PFSK-1 (cell line): ENCODE data around the gene MMEL1.

Experiments used
- FOXP2 ChIP-seq: optimal IDR thresholded peaks from 2 replicates; pipeline ENCODE3; 2011; ENCODE audit warnings: borderline replicate concordance, control low read depth, inconsistent platforms; ENCODE audit not compliant: insufficient read depth; ENCODE audit errors: extremely low read length, extremely low read depth
- POLR2AphosphoS5 ChIP-seq: IDR thresholded peaks from 2 replicates; pipeline ENCODE4 v1.6.1; 2012; ENCODE audit warnings: low read depth, mild to moderate bottlenecking, control low read depth, low read length, moderate library complexity
- SIN3A ChIP-seq: IDR thresholded peaks from 2 replicates; pipeline ENCODE4 v1.6.1; 2012; ENCODE audit warnings: mild to moderate bottlenecking, low read length, moderate library complexity, borderline replicate concordance; ENCODE audit not compliant: insufficient read depth
- TAF1 ChIP-seq: IDR thresholded peaks from 2 replicates; pipeline ENCODE4 v1.6.1; 2012; ENCODE audit warnings: low read length, control low read depth, borderline replicate concordance; ENCODE audit not compliant: insufficient read depth
- TF ChIP-seq, protein P1 (sequence below), 2 experiments: IDR thresholded peaks; 2 replicates each; pipeline versions ENCODE4 v1.6.1 to v1.8.0; 2011 to 2012; ENCODE audit warnings: low read depth in 2 of 2, low read length in 2 of 2, control low read depth in 1 of 2, inconsistent platforms in 1 of 2, mild to moderate bottlenecking in 1 of 2, moderate library complexity in 1 of 2; ENCODE audit not compliant: insufficient read depth in 1 of 2

Gene MMEL1

DNA sequence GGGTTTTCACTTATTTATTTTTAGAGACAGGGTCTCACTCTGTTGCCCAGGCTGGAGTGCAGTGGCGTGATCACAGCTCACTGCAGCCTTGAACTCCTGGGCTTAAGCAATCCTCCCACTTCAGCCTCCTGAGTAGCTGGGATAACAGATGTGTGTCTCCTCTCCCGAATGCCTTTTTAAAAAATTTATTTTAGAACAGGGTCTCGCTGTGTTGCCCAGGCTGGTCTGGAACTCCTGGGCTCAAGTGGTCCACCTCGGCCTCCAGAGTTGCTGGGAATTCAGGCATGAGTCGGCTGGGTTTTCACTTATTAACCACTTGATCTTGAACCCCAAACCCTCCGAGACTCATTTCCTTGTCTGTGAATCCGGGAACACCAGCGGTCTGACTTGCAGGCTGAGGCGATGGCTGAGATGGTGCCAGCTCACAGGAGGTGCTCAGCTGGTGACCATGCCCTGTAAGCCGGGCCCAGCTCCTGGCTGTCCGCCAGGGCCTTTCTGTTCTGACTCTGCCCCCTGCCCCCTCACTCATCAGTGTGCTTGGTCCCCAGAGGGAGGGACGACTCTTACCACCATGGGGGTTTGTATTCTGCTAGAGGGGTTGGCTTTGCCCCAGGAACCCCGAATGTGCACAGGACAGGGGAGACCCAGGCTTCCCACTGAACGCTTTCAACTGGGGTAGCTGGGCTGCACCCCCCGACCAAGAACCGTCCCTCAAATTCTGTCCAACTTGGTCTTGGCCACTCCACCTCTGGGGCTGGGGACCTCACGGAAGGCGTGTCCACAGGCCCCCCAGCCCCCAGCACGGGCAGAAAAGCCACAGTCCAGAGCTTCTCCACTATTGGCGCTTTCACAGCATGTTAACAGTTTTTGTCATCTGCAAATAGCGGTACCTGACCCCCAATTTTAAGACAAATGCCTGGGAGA, 22.5 kb downstream of the MMEL1 start:
- no peak for TF ChIP-seq SIN3A
- no peak for TF ChIP-seq FOXP2
- TF ChIP-seq TAF1: no peak
- TF ChIP-seq, protein P1, sequence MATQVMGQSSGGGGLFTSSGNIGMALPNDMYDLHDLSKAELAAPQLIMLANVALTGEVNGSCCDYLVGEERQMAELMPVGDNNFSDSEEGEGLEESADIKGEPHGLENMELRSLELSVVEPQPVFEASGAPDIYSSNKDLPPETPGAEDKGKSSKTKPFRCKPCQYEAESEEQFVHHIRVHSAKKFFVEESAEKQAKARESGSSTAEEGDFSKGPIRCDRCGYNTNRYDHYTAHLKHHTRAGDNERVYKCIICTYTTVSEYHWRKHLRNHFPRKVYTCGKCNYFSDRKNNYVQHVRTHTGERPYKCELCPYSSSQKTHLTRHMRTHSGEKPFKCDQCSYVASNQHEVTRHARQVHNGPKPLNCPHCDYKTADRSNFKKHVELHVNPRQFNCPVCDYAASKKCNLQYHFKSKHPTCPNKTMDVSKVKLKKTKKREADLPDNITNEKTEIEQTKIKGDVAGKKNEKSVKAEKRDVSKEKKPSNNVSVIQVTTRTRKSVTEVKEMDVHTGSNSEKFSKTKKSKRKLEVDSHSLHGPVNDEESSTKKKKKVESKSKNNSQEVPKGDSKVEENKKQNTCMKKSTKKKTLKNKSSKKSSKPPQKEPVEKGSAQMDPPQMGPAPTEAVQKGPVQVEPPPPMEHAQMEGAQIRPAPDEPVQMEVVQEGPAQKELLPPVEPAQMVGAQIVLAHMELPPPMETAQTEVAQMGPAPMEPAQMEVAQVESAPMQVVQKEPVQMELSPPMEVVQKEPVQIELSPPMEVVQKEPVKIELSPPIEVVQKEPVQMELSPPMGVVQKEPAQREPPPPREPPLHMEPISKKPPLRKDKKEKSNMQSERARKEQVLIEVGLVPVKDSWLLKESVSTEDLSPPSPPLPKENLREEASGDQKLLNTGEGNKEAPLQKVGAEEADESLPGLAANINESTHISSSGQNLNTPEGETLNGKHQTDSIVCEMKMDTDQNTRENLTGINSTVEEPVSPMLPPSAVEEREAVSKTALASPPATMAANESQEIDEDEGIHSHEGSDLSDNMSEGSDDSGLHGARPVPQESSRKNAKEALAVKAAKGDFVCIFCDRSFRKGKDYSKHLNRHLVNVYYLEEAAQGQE (IDR thresholded peaks at IDR 0.05; ENCODE audit: insufficient read depth in 1 of 2, low read depth in 2 of 2, low read length in 2 of 2): no peak
- no peak for TF ChIP-seq POLR2AphosphoS5

DNA sequence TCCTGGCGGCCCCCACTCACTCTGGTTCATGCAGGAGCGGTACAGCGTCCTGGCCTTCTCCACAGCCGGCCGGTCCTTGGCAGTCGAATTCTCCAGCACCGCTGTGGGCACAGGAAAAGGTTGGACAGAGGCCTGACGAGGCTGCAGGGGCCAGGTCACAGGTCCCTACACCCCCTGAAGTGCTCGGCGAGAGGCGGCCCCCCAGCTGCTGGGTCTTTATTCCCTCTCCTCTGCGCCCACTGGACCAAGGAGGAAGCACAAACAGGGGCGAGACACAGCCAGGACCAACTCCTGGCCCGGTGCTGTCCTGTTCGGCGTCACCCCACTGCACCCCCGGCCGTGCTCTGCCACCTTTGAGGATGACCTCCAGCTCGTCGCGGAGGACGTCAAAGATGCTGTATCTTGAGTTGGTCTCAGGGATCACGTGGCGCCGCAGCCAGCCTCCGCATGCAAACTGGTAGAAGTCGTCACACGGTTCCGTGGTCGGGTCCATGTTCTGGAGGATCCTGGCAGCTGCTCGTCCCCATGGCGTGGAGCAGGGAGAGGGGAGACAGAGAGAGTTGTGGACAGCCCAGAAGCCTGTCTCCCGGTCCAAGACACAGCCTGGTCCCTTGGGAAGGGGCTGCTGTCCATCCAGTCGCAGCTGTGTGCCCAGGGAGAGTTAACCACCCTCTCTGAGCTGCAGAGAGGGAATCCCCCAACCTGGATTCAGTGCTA, 23.3 kb downstream of the MMEL1 start:
- TF ChIP-seq FOXP2 (no peak), SIN3A (no peak), TAF1 (no peak), POLR2AphosphoS5 (no peak)
- TF ChIP-seq, protein P1 (IDR thresholded peaks at IDR 0.05; ENCODE audit: insufficient read depth in 1 of 2, low read depth in 2 of 2, low read length in 2 of 2): no peak

DNA sequence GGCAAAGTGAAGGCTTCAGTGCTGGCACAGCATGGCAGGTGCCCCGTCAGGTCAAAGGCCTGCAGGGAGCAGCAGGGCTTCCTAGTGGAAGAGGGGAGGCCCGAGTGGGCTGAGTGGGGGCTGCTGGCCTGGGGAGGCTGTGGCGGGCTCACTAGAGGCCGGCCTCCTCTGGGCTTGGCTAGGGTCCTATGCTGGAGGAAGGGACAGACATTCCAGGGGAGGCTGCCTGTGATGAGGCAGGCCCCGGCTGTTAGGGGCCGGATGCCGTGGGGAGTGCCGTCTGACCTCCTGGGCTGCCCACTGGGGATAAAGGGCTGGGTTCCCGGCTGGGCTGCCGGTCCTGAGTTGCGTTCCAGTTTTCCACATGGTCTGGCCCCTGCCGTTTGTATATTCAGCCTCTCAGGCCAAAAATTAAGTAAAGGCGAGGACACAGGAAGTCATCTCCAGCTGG, 25.1 kb downstream of the MMEL1 start:
- TF ChIP-seq FOXP2 (no peak), TAF1 (no peak), SIN3A (no peak), POLR2AphosphoS5 (no peak)
- TF ChIP-seq, protein P1 (IDR thresholded peaks at IDR 0.05; ENCODE audit: insufficient read depth in 1 of 2, low read depth in 2 of 2, low read length in 2 of 2): no peak

- no peak for TF ChIP-seq SIN3A
- no peak for TF ChIP-seq FOXP2
- no peak for TF ChIP-seq TAF1
- TF ChIP-seq, protein P1 (IDR thresholded peaks at IDR 0.05; ENCODE audit: insufficient read depth in 1 of 2, low read depth in 2 of 2, low read length in 2 of 2): no peak
- TF ChIP-seq POLR2AphosphoS5: no peak
Measured at GRCh38 chr1:2606881-2607621, 25.8 kb downstream of the MMEL1 start.
